Panc1 (cell line): ENCODE measurements around the gene PYDC2. TPM values are rescaled to one million over a fixed set of nuclear protein-coding genes. Genes with fewer than 3 reads are reported as not detected.

ENCODE experiments used
- ATAC-seq: fragments of 200-7000 bp; cut with Tn5 transposase; 2 replicates; pipeline ENCODE4 v1.9.1; 2020; ENCODE audit warnings: mild to moderate bottlenecking, moderate library complexity
- BruUV-seq: library from RNA; stranded (reverse); fragments of 400-500 nt; replicated peaks from 2 replicates; lab custom pipeline; 2021; lab: Mats Ljungman, UMichigan
- CTCF ChIA-PET: fragments of 300-600 bp; sonication (Branson Sonifier 250); formaldehyde crosslinking; loops from one replicate; lab custom pipeline; 2022; ENCODE audit warnings: antibody characterized with exemption; lab: Charles Lee
- POLR2A ChIA-PET: fragments of 300-600 bp; sonication (Branson Sonifier 250); formaldehyde crosslinking; loops from one replicate; lab custom pipeline; 2022; ENCODE audit warnings: antibody characterized with exemption; lab: Charles Lee
- DNase-seq: peaks from one replicate; pipeline ENCODE4 v3.0.0-alpha.2; 2010; ENCODE audit warnings: low read depth, low spot score
- H3K27ac ChIP-seq: 2 replicates; pipeline ENCODE4 v1.5.1; 2011; ENCODE audit warnings: mild to moderate bottlenecking, low read length, inconsistent platforms
- H3K27me3 ChIP-seq: fragments of 200-500 bp; sonication (Bioruptor generic); 2 replicates; pipeline ENCODE4 v1.6.0; 2014; ENCODE audit warnings: low read length, inconsistent platforms; ENCODE audit not compliant: control insufficient read depth, insufficient read depth
- H3K36me3 ChIP-seq: fragments of 200-500 bp; sonication (Bioruptor generic); 2 replicates; pipeline ENCODE4 v1.5.1; 2014; ENCODE audit warnings: inconsistent platforms, mild to moderate bottlenecking, low read length, moderate library complexity; ENCODE audit not compliant: control insufficient read depth, insufficient read depth
- H3K4me1 ChIP-seq: 2 replicates; pipeline ENCODE4 v1.5.1; 2011; ENCODE audit warnings: inconsistent platforms, mild to moderate bottlenecking, low read length, moderate library complexity; ENCODE audit not compliant: control insufficient read depth, insufficient read depth
- H3K4me3 ChIP-seq, 2 experiments: 2 replicates each; pipeline ENCODE4 v1.5.1; 2011 to 2012; ENCODE audit warnings: low read depth in 2 of 2, low read length in 2 of 2, mild to moderate bottlenecking in 2 of 2, inconsistent platforms in 1 of 2, moderate library complexity in 1 of 2
- H3K9me3 ChIP-seq: fragments of 200-500 bp; sonication (Bioruptor generic); 2 replicates; pipeline ENCODE4 v1.5.1; 2014; ENCODE audit warnings: low read depth, mild to moderate bottlenecking, inconsistent platforms, low read length, moderate library complexity; ENCODE audit not compliant: control insufficient read depth, insufficient read depth
- CTCF ChIP-seq: fragments of 450-650 bp; IDR thresholded peaks from 2 replicates; pipeline ENCODE4 v1.5.1; 2017; ENCODE audit warnings: mild to moderate bottlenecking
- POLR2AphosphoS5 ChIP-seq: IDR thresholded peaks from 2 replicates; pipeline ENCODE4 v1.6.1; 2012; ENCODE audit warnings: mild to moderate bottlenecking, low read depth, low read length, moderate library complexity
- SIN3A ChIP-seq: IDR thresholded peaks from 2 replicates; pipeline ENCODE4 v1.6.1; 2012; ENCODE audit warnings: low read depth, mild to moderate bottlenecking, low read length, moderate library complexity, borderline replicate concordance; ENCODE audit not compliant: insufficient read depth
- TCF7L2 ChIP-seq: IDR thresholded peaks from 2 replicates; pipeline ENCODE4 v1.6.1; 2011; ENCODE audit warnings: mild to moderate bottlenecking, low read depth, low read length, inconsistent platforms
- in situ Hi-C: cut with HindIII; loops from 2 replicates; pipeline ENCODE4 v1.10.0; 2016; ENCODE audit warnings: low sequenced_read_pairs, low pct_unique_long_range_greater_than_20kb
- intact Hi-C: fragments of 100-400 bp; cut with micrococcal nuclease; formaldehyde crosslinking; loops from one replicate; pipeline ENCODE4 v1.10.0; 2022; ENCODE audit not compliant: unreplicated experiment
- total RNA-seq: library from RNA; stranded (reverse); gene quantifications from one replicate; pipeline ENCODE4 v1.2.1, GENCODE V29; 2021; ENCODE audit not compliant: unreplicated experiment
- TF ChIP-seq, protein P1 (sequence below), 2 experiments: IDR thresholded peaks; 2 replicates each; pipeline ENCODE4 v1.6.1; 2011 to 2012; ENCODE audit warnings: low read depth in 2 of 2, control low read depth in 1 of 2, low read length in 1 of 2, mild to moderate bottlenecking in 1 of 2, moderate library complexity in 1 of 2; ENCODE audit not compliant: insufficient read depth in 1 of 2

PYDC2 gene
- total RNA-seq, 1 experiment from 2014 or later: not detected

- no peak for ATAC-seq
- no TSS peak for BruUV-seq
- Histone ChIP-seq H3K4me1 (no peaks in the 10 kb centered on the region), H3K36me3 (no peaks in the 10 kb centered on the region), H3K4me3 (no peak overlapping the region), H3K9me3 (no peaks in the 10 kb centered on the region), H3K27me3 (no peaks in the 10 kb centered on the region), H3K27ac (no peak overlapping the region)
- no peak for DNase-seq
- in situ Hi-C loops: no loop called here
- intact Hi-C loops: no loop called here
- TF ChIP-seq CTCF (no peak), TCF7L2 (no peak), SIN3A (no peak), POLR2AphosphoS5 (no peak)
- TF ChIP-seq, protein P1, sequence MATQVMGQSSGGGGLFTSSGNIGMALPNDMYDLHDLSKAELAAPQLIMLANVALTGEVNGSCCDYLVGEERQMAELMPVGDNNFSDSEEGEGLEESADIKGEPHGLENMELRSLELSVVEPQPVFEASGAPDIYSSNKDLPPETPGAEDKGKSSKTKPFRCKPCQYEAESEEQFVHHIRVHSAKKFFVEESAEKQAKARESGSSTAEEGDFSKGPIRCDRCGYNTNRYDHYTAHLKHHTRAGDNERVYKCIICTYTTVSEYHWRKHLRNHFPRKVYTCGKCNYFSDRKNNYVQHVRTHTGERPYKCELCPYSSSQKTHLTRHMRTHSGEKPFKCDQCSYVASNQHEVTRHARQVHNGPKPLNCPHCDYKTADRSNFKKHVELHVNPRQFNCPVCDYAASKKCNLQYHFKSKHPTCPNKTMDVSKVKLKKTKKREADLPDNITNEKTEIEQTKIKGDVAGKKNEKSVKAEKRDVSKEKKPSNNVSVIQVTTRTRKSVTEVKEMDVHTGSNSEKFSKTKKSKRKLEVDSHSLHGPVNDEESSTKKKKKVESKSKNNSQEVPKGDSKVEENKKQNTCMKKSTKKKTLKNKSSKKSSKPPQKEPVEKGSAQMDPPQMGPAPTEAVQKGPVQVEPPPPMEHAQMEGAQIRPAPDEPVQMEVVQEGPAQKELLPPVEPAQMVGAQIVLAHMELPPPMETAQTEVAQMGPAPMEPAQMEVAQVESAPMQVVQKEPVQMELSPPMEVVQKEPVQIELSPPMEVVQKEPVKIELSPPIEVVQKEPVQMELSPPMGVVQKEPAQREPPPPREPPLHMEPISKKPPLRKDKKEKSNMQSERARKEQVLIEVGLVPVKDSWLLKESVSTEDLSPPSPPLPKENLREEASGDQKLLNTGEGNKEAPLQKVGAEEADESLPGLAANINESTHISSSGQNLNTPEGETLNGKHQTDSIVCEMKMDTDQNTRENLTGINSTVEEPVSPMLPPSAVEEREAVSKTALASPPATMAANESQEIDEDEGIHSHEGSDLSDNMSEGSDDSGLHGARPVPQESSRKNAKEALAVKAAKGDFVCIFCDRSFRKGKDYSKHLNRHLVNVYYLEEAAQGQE (IDR thresholded peaks at IDR 0.05; ENCODE audit: insufficient read depth in 1 of 2, low read depth in 2 of 2, low read length in 1 of 2): no peak
- ChIA-PET POLR2A (no interaction called here), CTCF (no interaction called here)
Observed at GRCh38 chr3:191444569-191444968, 16.4 kb upstream of the PYDC2 start.

DNA sequence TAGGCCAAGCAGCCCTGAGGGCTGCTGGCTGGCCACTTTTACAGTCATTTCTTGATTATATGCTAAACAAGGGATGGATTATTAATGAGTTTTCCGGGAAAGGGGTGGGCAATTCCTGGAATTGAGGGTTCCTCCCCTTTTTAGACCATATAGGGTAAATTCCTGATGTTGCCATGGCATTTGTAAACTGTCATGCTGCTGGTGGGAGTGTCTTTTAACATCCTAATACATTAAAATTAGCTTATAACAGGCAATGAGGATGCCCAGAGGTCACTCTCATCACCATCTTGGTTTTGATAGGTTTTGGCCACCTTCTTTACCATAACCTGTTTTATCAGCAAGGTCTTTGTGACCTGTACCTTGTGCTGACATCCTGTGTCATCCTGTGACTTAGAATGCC, 11.7 kb upstream of the PYDC2 start:
- intact Hi-C loops: no loop called here
- in situ Hi-C loops: no loop called here
- ChIA-PET CTCF (no interaction called here), POLR2A (no interaction called here)
- Histone ChIP-seq H3K9me3 (no peaks in the 10 kb centered on the region), H3K4me1 (no peaks in the 10 kb centered on the region), H3K27ac (no peak overlapping the region), H3K4me3 (no peak overlapping the region), H3K27me3 (no peaks in the 10 kb centered on the region), H3K36me3 (no peaks in the 10 kb centered on the region)
- DNase-seq: no peak
- BruUV-seq: no TSS peak
- TF ChIP-seq, protein P1 (IDR thresholded peaks at IDR 0.05; ENCODE audit: insufficient read depth in 1 of 2, low read depth in 2 of 2, low read length in 1 of 2): no peak
- TF ChIP-seq SIN3A (no peak), POLR2AphosphoS5 (no peak), CTCF (no peak), TCF7L2 (no peak)
- no peak for ATAC-seq
